ENCODE results near the gene STXBP2.
A peak's percentile ranks its signal among the peaks of the same experiment; 100 is the strongest.

STXBP2 gene

DNA sequence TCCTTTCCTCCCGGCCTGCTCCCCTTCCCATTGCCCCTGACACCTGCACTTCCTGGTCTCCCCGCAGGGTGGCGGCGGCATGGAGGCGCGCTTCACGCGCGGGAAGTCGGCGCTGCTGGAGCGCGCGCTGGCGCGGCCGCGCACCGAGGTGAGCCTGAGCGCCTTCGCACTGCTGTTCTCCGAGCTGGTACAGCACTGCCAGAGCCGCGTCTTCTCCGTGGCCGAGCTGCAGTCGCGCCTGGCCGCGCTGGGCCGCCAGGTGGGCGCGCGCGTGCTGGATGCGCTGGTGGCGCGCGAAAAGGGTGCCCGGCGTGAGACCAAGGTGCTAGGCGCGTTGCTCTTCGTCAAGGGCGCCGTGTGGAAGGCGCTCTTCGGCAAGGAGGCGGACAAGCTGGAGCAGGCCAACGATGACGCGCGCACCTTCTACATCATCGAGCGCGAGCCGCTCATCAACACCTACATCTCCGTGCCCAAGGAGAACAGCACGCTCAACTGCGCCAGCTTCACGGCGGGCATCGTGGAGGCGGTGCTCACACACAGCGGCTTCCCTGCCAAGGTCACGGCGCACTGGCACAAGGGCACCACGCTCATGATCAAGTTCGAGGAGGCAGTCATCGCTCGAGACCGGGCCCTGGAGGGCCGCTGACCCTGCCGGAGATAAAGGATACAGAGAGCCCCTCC, 45.4 kb downstream of the STXBP2 start:
- Mint-ChIP-seq H3K27ac (no peak overlapping the region), H3K9me3 (no peaks in the 10 kb centered on the region), H3K4me3 (peak overlapping the region; percentile 89), H3K4me1 (ENCODE audit: low read depth) (peaks cover 47% of the 10 kb centered on the region), H3K27me3 (peaks cover 15% of the 10 kb centered on the region), H3K36me3 (ENCODE audit: low read depth) (peaks cover 28% of the 10 kb centered on the region)
- DNase-seq, result no peak

- Mint-ChIP-seq H3K27ac (no peak overlapping the region), H3K36me3 (ENCODE audit: low read depth) (peaks cover 28% of the 10 kb centered on the region), H3K9me3 (no peaks in the 10 kb centered on the region), H3K27me3 (peaks cover 4% of the 10 kb centered on the region), H3K4me1 (ENCODE audit: low read depth) (peaks cover 19% of the 10 kb centered on the region), H3K4me3 (no peak overlapping the region)
- no peak for DNase-seq
These were observed 48.9 kb downstream of the STXBP2 start for GRCh38 chr19:7685546-7686445.

DNA sequence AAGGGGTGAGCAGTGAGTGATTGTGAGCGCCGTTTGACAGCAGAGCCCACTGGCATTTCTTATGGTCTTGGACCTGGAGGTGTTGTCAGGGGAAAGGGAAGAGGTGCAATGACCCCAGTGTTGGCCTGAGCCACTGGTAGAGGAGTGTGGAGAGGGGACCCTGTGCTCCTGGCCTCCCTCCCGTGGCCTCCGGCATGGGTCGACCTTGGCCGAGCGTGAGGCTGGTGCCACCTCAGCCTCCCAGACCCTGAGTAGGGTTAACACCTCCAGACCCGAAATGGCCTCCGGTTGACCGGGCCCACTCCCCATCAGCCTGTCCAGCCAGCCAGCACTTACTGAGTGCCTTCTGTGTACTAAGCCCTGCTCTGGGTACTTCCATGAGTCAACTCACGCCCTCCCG, 50.3 kb downstream of the STXBP2 start:
- H3K4me1 Mint-ChIP-seq (ENCODE audit: low read depth), result peaks cover 9% of the 10 kb centered on the region
- peaks cover 20% of the 10 kb centered on the region for H3K36me3 Mint-ChIP-seq (ENCODE audit: low read depth)
- peaks cover 4% of the 10 kb centered on the region for H3K27me3 Mint-ChIP-seq
- DNase-seq, result no peak
- no peak overlapping the region for H3K4me3 Mint-ChIP-seq
- no peak overlapping the region for H3K27ac Mint-ChIP-seq
- no peaks in the 10 kb centered on the region for H3K9me3 Mint-ChIP-seq

GRCh38 chr19:7689165-7689564, 52.3 kb downstream of the STXBP2 start:
- no peak overlapping the region for H3K27ac Mint-ChIP-seq
- no peak for DNase-seq
- H3K36me3 Mint-ChIP-seq (ENCODE audit: low read depth), result peaks cover 3% of the 10 kb centered on the region
- peaks cover 6% of the 10 kb centered on the region for H3K27me3 Mint-ChIP-seq
- H3K4me1 Mint-ChIP-seq (ENCODE audit: low read depth), result peaks cover 2% of the 10 kb centered on the region
- no peaks in the 10 kb centered on the region for H3K9me3 Mint-ChIP-seq
- no peak overlapping the region for H3K4me3 Mint-ChIP-seq

- no peaks in the 10 kb centered on the region for H3K9me3 Mint-ChIP-seq
- H3K36me3 Mint-ChIP-seq (ENCODE audit: low read depth), result no peaks in the 10 kb centered on the region
- H3K4me3 Mint-ChIP-seq, result no peak overlapping the region
- DNase-seq, result no peak
- peaks cover 14% of the 10 kb centered on the region for H3K27me3 Mint-ChIP-seq
- no peak overlapping the region for H3K27ac Mint-ChIP-seq
- H3K4me1 Mint-ChIP-seq (ENCODE audit: low read depth), result peaks cover 2% of the 10 kb centered on the region
These were observed 53.9 kb downstream of the STXBP2 start for GRCh38 chr19:7690779-7691258.

- Mint-ChIP-seq H3K9me3 (no peaks in the 10 kb centered on the region), H3K36me3 (ENCODE audit: low read depth) (no peaks in the 10 kb centered on the region), H3K27ac (no peak overlapping the region), H3K27me3 (peaks cover 16% of the 10 kb centered on the region), H3K4me1 (ENCODE audit: low read depth) (no peaks in the 10 kb centered on the region), H3K4me3 (no peak overlapping the region)
- DNase-seq, result no peak
These were observed 54.6 kb downstream of the STXBP2 start for GRCh38 chr19:7691497-7691896.

DNA sequence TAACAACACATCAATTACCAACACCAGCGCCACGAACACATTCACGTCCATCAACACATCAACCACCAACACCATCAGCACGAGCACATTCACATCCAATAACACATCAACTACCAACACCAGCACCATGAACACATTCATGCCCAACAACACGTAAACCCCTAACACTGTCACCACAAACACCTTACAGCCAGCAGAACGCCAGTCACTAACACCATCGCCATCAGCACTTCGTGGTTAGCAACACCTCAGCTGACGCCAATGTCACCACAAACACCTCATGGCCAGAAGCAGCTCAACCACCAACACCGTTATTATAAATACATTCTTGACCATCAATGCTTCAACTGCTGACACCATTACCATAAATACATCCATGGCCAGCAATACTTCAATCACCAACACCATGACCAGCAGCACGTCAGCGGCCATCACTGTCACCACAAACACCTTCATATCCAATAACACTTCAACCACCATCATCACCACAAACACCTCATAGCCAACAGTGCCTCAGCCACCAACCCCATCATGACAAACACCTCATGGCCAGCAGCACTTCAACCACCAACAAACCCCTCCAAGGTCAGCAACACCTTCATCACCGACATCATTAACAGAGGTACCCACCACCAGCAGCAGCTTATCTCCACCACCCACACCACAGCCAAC, 55.6 kb downstream of the STXBP2 start:
- H3K4me3 Mint-ChIP-seq, result no peak overlapping the region
- H3K4me1 Mint-ChIP-seq (ENCODE audit: low read depth), result no peaks in the 10 kb centered on the region
- no peaks in the 10 kb centered on the region for H3K9me3 Mint-ChIP-seq
- H3K27ac Mint-ChIP-seq, result no peak overlapping the region
- no peak for DNase-seq
- H3K27me3 Mint-ChIP-seq, result peaks cover 27% of the 10 kb centered on the region
- no peaks in the 10 kb centered on the region for H3K36me3 Mint-ChIP-seq (ENCODE audit: low read depth)

DNA sequence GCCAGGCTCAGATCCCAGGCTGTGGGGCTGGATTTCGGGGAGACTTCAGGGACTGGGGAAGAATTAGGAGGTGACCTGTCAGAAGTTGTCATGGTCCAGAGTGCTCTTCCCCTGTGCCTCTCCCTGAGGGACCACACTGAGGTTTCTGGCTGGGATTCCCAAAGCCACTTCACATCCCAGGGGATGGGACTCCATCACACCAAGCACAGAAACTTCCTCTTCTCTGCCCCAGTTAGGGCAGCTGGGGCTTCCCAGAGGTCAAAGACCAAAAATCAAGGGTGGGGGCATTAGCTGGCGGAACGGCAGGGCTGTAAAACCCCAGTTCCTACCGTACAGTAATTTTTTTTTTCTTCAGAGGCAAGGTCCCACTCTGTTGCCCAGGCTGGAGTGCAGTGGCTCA, 57.6 kb downstream of the STXBP2 start:
- Mint-ChIP-seq H3K4me3 (no peak overlapping the region), H3K4me1 (ENCODE audit: low read depth) (peaks cover 14% of the 10 kb centered on the region), H3K9me3 (no peaks in the 10 kb centered on the region), H3K27me3 (peaks cover 45% of the 10 kb centered on the region), H3K27ac (no peak overlapping the region), H3K36me3 (ENCODE audit: low read depth) (no peaks in the 10 kb centered on the region)
- no peak for DNase-seq
